Caco-2 (cell line): ENCODE data around the gene RHOV. TPM values are rescaled to one million over a fixed set of nuclear protein-coding genes. Genes with fewer than 3 reads are reported as not detected.

Source experiments
- BruUV-seq: library from RNA; stranded (reverse); fragments of 400-500 nt; replicated peaks from 2 replicates; lab custom pipeline; 2021; lab: Mats Ljungman, UMichigan
- CTCF ChIA-PET: fragments of 300-600 bp; sonication (Branson Sonifier 250); formaldehyde crosslinking; loops from one replicate; lab custom pipeline; 2022; ENCODE audit warnings: antibody characterized with exemption; lab: Charles Lee
- POLR2A ChIA-PET: fragments of 300-600 bp; sonication (Branson Sonifier 250); formaldehyde crosslinking; loops from one replicate; lab custom pipeline; 2022; ENCODE audit warnings: antibody characterized with exemption; lab: Charles Lee
- DNase-seq, 2 experiments: peaks; one replicate each; pipeline versions ENCODE4 v3.0.0 to v3.0.0-alpha.2; 2020 to 2022
- H3K27me3 ChIP-seq: replicated peaks from 2 replicates; pipeline ENCODE4 v1.6.0; 2011; ENCODE audit warnings: low read length; ENCODE audit not compliant: control insufficient read depth, insufficient read depth
- H3K36me3 ChIP-seq: 2 replicates; pipeline ENCODE4 v1.5.1; 2011; ENCODE audit warnings: low read length; ENCODE audit not compliant: control insufficient read depth, insufficient read depth
- H3K4me1 ChIP-seq: fragments of 250-450 bp; sonication (Bioruptor Pico); 2 replicates; pipeline ENCODE4 v1.5.1; 2020; ENCODE audit warnings: mild to moderate bottlenecking
- H3K4me3 ChIP-seq: 2 replicates; pipeline ENCODE4 v1.5.1; 2011; ENCODE audit warnings: low read depth, mild to moderate bottlenecking, control low read depth, low read length
- H3K9me3 ChIP-seq: fragments of 250-450 bp; sonication (Bioruptor Pico); 2 replicates; pipeline ENCODE4 v1.5.1; 2020; ENCODE audit warnings: mild to moderate bottlenecking, moderate library complexity
- H3K27ac Mint-ChIP-seq: one replicate; pipeline ENCODE4 v1.8.0; 2022; ENCODE audit warnings: mixed read lengths; ENCODE audit not compliant: unreplicated experiment
- H3K27me3 Mint-ChIP-seq: one replicate; pipeline ENCODE4 v1.8.0; 2022; ENCODE audit warnings: mixed read lengths; ENCODE audit not compliant: insufficient read depth, unreplicated experiment
- H3K36me3 Mint-ChIP-seq: one replicate; pipeline ENCODE4 v1.8.0; 2022; ENCODE audit warnings: mild to moderate bottlenecking, mixed read lengths; ENCODE audit not compliant: insufficient read depth, unreplicated experiment
- H3K4me1 Mint-ChIP-seq: one replicate; pipeline ENCODE4 v1.8.0; 2022; ENCODE audit warnings: low read depth, mixed read lengths; ENCODE audit not compliant: unreplicated experiment
- H3K4me3 Mint-ChIP-seq: one replicate; pipeline ENCODE4 v1.8.0; 2022; ENCODE audit warnings: mild to moderate bottlenecking, moderate library complexity, mixed read lengths; ENCODE audit not compliant: unreplicated experiment
- H3K9me3 Mint-ChIP-seq: one replicate; pipeline ENCODE4 v1.8.0; 2022; ENCODE audit warnings: mixed read lengths; ENCODE audit not compliant: unreplicated experiment
- intact Hi-C: fragments of 100-400 bp; cut with micrococcal nuclease; formaldehyde crosslinking; loops from one replicate; pipeline ENCODE4 v1.10.0; 2022; ENCODE audit not compliant: unreplicated experiment
- total RNA-seq: library from RNA; stranded (reverse); gene quantifications from 2 replicates; pipeline ENCODE4 v1.2.3, GENCODE V29; 2022
- TF ChIP-seq, protein P1 (sequence below), 2 experiments: fragments of 200-600 bp in 1 of 2; IDR thresholded peaks; 1 replicate in 1 of 2; 2 replicates in 1 of 2; pipeline versions ENCODE4 v1.5.1 to v1.8.0; 2011 to 2022; ENCODE audit warnings: antibody characterized with exemption in 1 of 2, control low read depth in 1 of 2, inconsistent platforms in 1 of 2, low read depth in 1 of 2, low read length in 1 of 2, mild to moderate bottlenecking in 1 of 2, moderate library complexity in 1 of 2; ENCODE audit not compliant: insufficient read depth in 1 of 2, severe bottlenecking in 1 of 2, unreplicated experiment in 1 of 2

RHOV gene
- total RNA-seq, 1 experiment from 2014 or later: 4.4 TPM

DNA sequence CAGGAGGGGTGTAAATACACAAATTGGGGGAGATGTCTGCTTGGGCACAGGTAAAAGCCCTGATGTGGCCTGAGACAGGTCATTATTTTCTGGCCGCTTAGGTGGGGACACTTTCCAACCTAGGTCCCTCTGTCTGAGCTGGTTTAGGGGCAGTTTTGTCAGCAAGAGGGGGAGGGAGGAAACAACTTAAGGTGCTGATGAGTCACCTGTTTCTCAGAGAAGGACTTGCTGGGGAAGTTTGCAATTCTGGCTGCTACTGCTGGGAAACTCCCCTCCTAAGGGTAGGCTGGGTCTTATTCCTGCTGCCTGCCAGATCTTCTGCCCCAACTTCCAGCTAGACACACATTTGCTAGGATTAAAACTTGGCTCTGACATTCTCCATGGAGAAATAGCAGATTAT lies 4.8 kb upstream of the RHOV start:
- no peaks in the 10 kb centered on the region for H3K27me3 Mint-ChIP-seq
- no peak overlapping the region for H3K27ac Mint-ChIP-seq
- H3K9me3 Mint-ChIP-seq: no peaks in the 10 kb centered on the region
- no peak overlapping the region for H3K4me3 Mint-ChIP-seq
- no peaks in the 10 kb centered on the region for H3K36me3 ChIP-seq
- BruUV-seq: no TSS peak
- H3K9me3 ChIP-seq: no peaks in the 10 kb centered on the region; the same call in 1 of the 2 replicates
- no peaks in the 10 kb centered on the region for H3K27me3 ChIP-seq
- CTCF ChIA-PET: interaction anchor here (1.0 to 2.0 kb wide), 3 partner anchors 13 to 22 kb away, joined by 4 to 7 read pairs (median 5); no protein-coding TSS in a partner anchor
- H3K4me1 Mint-ChIP-seq: no peaks in the 10 kb centered on the region
- H3K36me3 Mint-ChIP-seq: no peaks in the 10 kb centered on the region
- intact Hi-C loops: no loop called here
- POLR2A ChIA-PET: interaction anchor here (0.6 kb wide), 1 partner anchor 52 kb away, joined by 3 read pairs; no protein-coding TSS in a partner anchor
- no peak overlapping the region for H3K4me3 ChIP-seq
- no peak for DNase-seq
- TF ChIP-seq, protein P1, sequence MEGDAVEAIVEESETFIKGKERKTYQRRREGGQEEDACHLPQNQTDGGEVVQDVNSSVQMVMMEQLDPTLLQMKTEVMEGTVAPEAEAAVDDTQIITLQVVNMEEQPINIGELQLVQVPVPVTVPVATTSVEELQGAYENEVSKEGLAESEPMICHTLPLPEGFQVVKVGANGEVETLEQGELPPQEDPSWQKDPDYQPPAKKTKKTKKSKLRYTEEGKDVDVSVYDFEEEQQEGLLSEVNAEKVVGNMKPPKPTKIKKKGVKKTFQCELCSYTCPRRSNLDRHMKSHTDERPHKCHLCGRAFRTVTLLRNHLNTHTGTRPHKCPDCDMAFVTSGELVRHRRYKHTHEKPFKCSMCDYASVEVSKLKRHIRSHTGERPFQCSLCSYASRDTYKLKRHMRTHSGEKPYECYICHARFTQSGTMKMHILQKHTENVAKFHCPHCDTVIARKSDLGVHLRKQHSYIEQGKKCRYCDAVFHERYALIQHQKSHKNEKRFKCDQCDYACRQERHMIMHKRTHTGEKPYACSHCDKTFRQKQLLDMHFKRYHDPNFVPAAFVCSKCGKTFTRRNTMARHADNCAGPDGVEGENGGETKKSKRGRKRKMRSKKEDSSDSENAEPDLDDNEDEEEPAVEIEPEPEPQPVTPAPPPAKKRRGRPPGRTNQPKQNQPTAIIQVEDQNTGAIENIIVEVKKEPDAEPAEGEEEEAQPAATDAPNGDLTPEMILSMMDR (IDR thresholded peaks at IDR 0.05; ENCODE audit: insufficient read depth in 1 of 2, low read depth in 1 of 2, low read length in 1 of 2, severe bottlenecking in 1 of 2, unreplicated experiment in 1 of 2): no peak
- H3K4me1 ChIP-seq: no peaks in the 10 kb centered on the region; the same call in 1 of the 2 replicates

DNA sequence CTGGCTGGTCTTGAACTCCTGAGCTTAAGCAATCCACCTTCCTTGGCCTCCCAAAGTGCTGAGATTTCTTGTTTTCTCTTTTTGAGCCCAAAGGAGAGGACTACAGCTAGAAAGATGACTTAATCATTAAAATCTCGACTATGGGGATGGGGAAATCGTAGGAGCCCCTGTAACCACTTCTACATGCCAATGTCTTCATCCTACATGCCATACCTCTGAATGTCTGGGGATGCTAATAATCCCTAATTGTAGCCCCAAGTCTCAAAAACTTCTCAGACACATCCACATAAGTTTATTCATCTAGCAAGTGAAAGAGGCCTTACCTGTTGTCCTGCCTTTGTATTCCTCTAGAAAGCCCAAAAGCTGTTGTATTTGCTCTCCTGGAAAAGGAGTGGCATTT lies 3.7 kb upstream of the RHOV start:
- Mint-ChIP-seq H3K27me3 (no peaks in the 10 kb centered on the region), H3K9me3 (no peaks in the 10 kb centered on the region), H3K27ac (no peak overlapping the region), H3K4me1 (peaks cover under 1% of the 10 kb centered on the region), H3K36me3 (no peaks in the 10 kb centered on the region), H3K4me3 (no peak overlapping the region)
- DNase-seq: no peak
- Histone ChIP-seq H3K4me3 (no peak overlapping the region), H3K36me3 (no peaks in the 10 kb centered on the region), H3K4me1 (peaks cover 8% of the 10 kb centered on the region), H3K27me3 (no peaks in the 10 kb centered on the region), H3K9me3 (no peaks in the 10 kb centered on the region; the same call in 1 of the 2 replicates)
- ChIA-PET POLR2A (no interaction called here), CTCF (interaction anchor here (0.6 to 2.0 kb wide), 2 partner anchors 21 to 294 kb away, joined by 4 to 7 read pairs; no protein-coding TSS in a partner anchor)
- BruUV-seq: no TSS peak
- TF ChIP-seq, protein P1 (IDR thresholded peaks at IDR 0.05; ENCODE audit: insufficient read depth in 1 of 2, low read depth in 1 of 2, low read length in 1 of 2, severe bottlenecking in 1 of 2, unreplicated experiment in 1 of 2): no peak
- intact Hi-C loops: no loop called here

DNA sequence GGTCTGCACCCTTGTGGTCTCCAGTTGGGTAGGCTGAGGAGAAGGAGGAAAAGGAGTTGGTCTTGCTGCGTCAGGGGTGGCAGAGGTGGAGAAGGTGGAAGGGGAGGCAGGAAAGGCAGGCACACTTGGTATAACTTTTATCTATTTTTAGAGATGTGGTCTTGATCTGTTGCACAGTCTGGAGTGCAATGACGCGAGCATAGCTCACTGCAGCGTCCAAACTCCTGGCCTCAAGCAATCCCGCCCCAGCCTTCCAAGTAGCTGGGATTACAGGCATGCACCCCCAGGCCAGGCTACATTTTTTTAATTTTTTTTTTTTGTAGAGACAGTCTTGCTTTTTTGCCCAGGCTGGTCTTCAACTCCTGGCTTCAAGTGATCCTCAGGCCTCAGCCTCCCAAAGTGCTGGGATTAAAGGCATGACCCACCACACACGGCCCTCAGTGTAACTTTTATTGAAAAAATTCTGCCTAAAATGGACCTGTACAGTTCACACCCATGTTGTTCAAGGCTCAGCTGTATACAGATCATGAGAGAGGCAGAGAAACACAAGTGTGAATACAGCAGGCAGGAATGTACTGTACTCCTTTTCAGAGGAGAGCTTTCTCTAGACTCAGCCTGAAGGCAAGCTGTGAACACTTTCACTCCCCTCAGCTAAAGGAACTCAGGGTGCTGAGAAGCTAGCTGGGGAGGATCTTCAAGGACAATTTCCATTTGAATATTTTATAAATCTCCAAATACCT lies 2.1 kb upstream of the RHOV start:
- no TSS peak for BruUV-seq
- Mint-ChIP-seq H3K36me3 (no peaks in the 10 kb centered on the region), H3K27me3 (no peaks in the 10 kb centered on the region), H3K9me3 (no peaks in the 10 kb centered on the region), H3K27ac (no peak overlapping the region), H3K4me3 (no peak overlapping the region), H3K4me1 (peaks cover 8% of the 10 kb centered on the region)
- ChIA-PET POLR2A (interaction anchor here (0.6 kb wide), 1 partner anchor 161 kb away, joined by 3 read pairs; no protein-coding TSS in a partner anchor), CTCF (interaction anchor here (1.4 kb wide), 1 partner anchor 16 kb away, joined by 4 read pairs; no protein-coding TSS in a partner anchor)
- DNase-seq: no peak
- no peaks in the 10 kb centered on the region for H3K9me3 ChIP-seq
- peaks cover 15% of the 10 kb centered on the region for H3K4me1 ChIP-seq
- H3K4me3 ChIP-seq: no peak overlapping the region
- H3K27me3 ChIP-seq: no peaks in the 10 kb centered on the region
- intact Hi-C loops: no loop called here
- TF ChIP-seq, protein P1 (IDR thresholded peaks at IDR 0.05; ENCODE audit: insufficient read depth in 1 of 2, low read depth in 1 of 2, low read length in 1 of 2, severe bottlenecking in 1 of 2, unreplicated experiment in 1 of 2): no peak
- no peaks in the 10 kb centered on the region for H3K36me3 ChIP-seq
